B cell (primary cell): ENCODE measurements around the gene ATRIP. TPM values are rescaled to one million over a fixed set of nuclear protein-coding genes. Genes with fewer than 3 reads are reported as not detected.
A peak's percentile ranks its signal among the peaks of the same experiment; 100 is the strongest.

Experiments used
- ATAC-seq: fragments of 200-7000 bp; cut with Tn5 transposase; one replicate; pipeline ENCODE4 v1.10.0; 2021; ENCODE audit warnings: low read depth, mild to moderate bottlenecking, moderate number of reproducible peaks, moderate library complexity
- CTCF ChIA-PET: fragments of 350-600 bp; sonication (Branson Sonifier 250); formaldehyde crosslinking; loops from one replicate; lab custom pipeline; 2021; ENCODE audit warnings: antibody characterized with exemption, inconsistent platforms; lab: Charles Lee
- POLR2A ChIA-PET: fragments of 350-600 bp; sonication (Branson Sonifier 250); formaldehyde crosslinking; loops from one replicate; lab custom pipeline; 2021; ENCODE audit warnings: antibody characterized with exemption; lab: Charles Lee
- DNase-seq: peaks from one replicate; pipeline ENCODE4 v3.0.0; 2013
- H2AFZ ChIP-seq: 2 replicates; pipeline ENCODE4 v1.6.1; 2012; ENCODE audit warnings: mild to moderate bottlenecking, low read depth, low read length; ENCODE audit not compliant: insufficient read depth, poor library complexity, severe bottlenecking
- H3K27ac ChIP-seq, 2 donors: 1 replicate in 1 of 2; 2 replicates in 1 of 2; pipeline ENCODE4 v1.5.1; 2012 to 2013; ENCODE audit warnings: low read length in 2 of 2, mild to moderate bottlenecking in 2 of 2, moderate library complexity in 1 of 2
- H3K27me3 ChIP-seq, 4 experiments: fragments of 200-600 bp in 1 of 4; sonication (generic) in 1 of 4; replicated peaks in 1 of 4; 1 replicate in 2 of 4; 2 replicates in 2 of 4; pipeline versions ENCODE4 v1.6.1 to v1.7.0; 2013 to 2016; ENCODE audit warnings: low read length in 3 of 4, mild to moderate bottlenecking in 2 of 4, mixed read lengths in 1 of 4, moderate library complexity in 1 of 4; ENCODE audit not compliant: insufficient read depth in 4 of 4, control insufficient read depth in 3 of 4; ENCODE audit errors: control extremely low read depth in 1 of 4
- H3K36me3 ChIP-seq, 2 experiments: replicated peaks in 1 of 2; 1 replicate in 1 of 2; 2 replicates in 1 of 2; pipeline versions ENCODE4 v1.6.1 to v1.7.1; 2013; ENCODE audit warnings: low read length in 1 of 2; ENCODE audit not compliant: insufficient read depth in 2 of 2, control insufficient read depth in 1 of 2; ENCODE audit errors: control extremely low read depth in 1 of 2, extremely low read depth in 1 of 2
- H3K4me1 ChIP-seq, 2 donors: fragments of 200-600 bp in 1 of 2; sonication (generic) in 1 of 2; 1 replicate in 1 of 2; 2 replicates in 1 of 2; pipeline versions ENCODE4 v1.5.1 to v1.6.1; 2013 to 2017; ENCODE audit warnings: low read length in 2 of 2; ENCODE audit not compliant: control insufficient read depth in 2 of 2, insufficient read depth in 2 of 2
- H3K4me2 ChIP-seq: replicated peaks from 2 replicates; pipeline ENCODE3; 2012; ENCODE audit warnings: mild to moderate bottlenecking, low read depth, low read length; ENCODE audit not compliant: poor library complexity, severe bottlenecking
- H3K4me3 ChIP-seq, 5 experiments: fragments of 200-600 bp in 1 of 5; sonication (generic) in 1 of 5; 1 replicate in 3 of 5; 2 replicates in 2 of 5; pipeline versions ENCODE4 v1.5.1 to v1.7.0; 2011 to 2016; ENCODE audit warnings: low read length in 4 of 5, mild to moderate bottlenecking in 4 of 5, low read depth in 2 of 5, control low read depth in 1 of 5, moderate library complexity in 1 of 5; ENCODE audit not compliant: insufficient read depth in 1 of 5; ENCODE audit errors: control extremely low read depth in 1 of 5, extremely low read depth in 1 of 5
- H3K79me2 ChIP-seq: fragments of 200-600 bp; sonication (generic); one replicate; pipeline ENCODE4 v1.6.0; 2016; ENCODE audit warnings: low read length; ENCODE audit not compliant: control insufficient read depth, insufficient read depth
- H3K9ac ChIP-seq: fragments of 200-600 bp; sonication (generic); 2 replicates; pipeline ENCODE4 v1.6.1; 2017; ENCODE audit warnings: mild to moderate bottlenecking, low read length, moderate library complexity
- H3K9me3 ChIP-seq, 3 donors: one replicate each; pipeline versions ENCODE4 v1.6.1 to v1.7.1; 2013; ENCODE audit warnings: low read length in 2 of 3; ENCODE audit not compliant: control insufficient read depth in 2 of 3, insufficient read depth in 1 of 3; ENCODE audit errors: control extremely low read depth in 1 of 3
- H4K20me1 ChIP-seq: 2 replicates; pipeline ENCODE4 v1.6.0; 2012; ENCODE audit warnings: mild to moderate bottlenecking, low read length; ENCODE audit not compliant: insufficient read depth, control insufficient read depth, poor library complexity, severe bottlenecking
- H3K27ac Mint-ChIP-seq: one replicate; pipeline ENCODE4 v1.8.0; 2021; ENCODE audit warnings: mixed read lengths
- H3K27me3 Mint-ChIP-seq: one replicate; pipeline ENCODE4 v1.8.0; 2021; ENCODE audit warnings: mixed read lengths
- H3K4me1 Mint-ChIP-seq: one replicate; pipeline ENCODE4 v1.8.0; 2021; ENCODE audit warnings: mixed read lengths
- H3K4me3 Mint-ChIP-seq: one replicate; pipeline ENCODE4 v1.8.0; 2021; ENCODE audit warnings: mixed read lengths
- H3K9me3 Mint-ChIP-seq: one replicate; pipeline ENCODE4 v1.8.0; 2022; ENCODE audit warnings: mixed read lengths; ENCODE audit not compliant: insufficient read depth
- EZH2 ChIP-seq: IDR thresholded peaks from 2 replicates; pipeline ENCODE4 v1.6.1; 2012; ENCODE audit warnings: borderline replicate concordance, low read depth, mild to moderate bottlenecking, moderate library complexity, low read length; ENCODE audit not compliant: insufficient read depth, poor library complexity, severe bottlenecking
- WGBS: methylation state at CpG from one replicate; pipeline ENCODE4 v1.1.5; 2013; ENCODE audit warnings: missing lambda C conversion rate; ENCODE audit not compliant: insufficient coverage; 5-methylcytosine and 5-hydroxymethylcytosine counted together
- intact Hi-C: fragments of 100-400 bp; cut with micrococcal nuclease; formaldehyde crosslinking; loops from one replicate; pipeline ENCODE4 v1.10.0; 2022
- polyA plus RNA-seq: library from polyadenylated mRNA; depleted of rRNA; stranded (reverse); fragments of >200 nt; gene quantifications from 2 replicates; pipeline ENCODE4 v1.2.3, GENCODE V29; 2012
- total RNA-seq, 2 donors: library from RNA; stranded (reverse); fragments of 120-200 nt in 1 of 2; gene quantifications; 1 replicate in 1 of 2; 2 replicates in 1 of 2; pipeline versions ENCODE4 v1.2.3 to v1.2.4, GENCODE V29; 2013 to 2022
- TF ChIP-seq, protein P1 (sequence below): fragments of 200-600 bp; IDR thresholded peaks from one replicate; pipeline ENCODE4 v1.8.0; 2022; ENCODE audit warnings: antibody characterized with exemption, mild to moderate bottlenecking

Gene ATRIP
- total and polyA plus RNA-seq, 2 donors (not counting 1 experiment from before 2014, with no cell fraction given), result 10.5 to 11.6 TPM

DNA sequence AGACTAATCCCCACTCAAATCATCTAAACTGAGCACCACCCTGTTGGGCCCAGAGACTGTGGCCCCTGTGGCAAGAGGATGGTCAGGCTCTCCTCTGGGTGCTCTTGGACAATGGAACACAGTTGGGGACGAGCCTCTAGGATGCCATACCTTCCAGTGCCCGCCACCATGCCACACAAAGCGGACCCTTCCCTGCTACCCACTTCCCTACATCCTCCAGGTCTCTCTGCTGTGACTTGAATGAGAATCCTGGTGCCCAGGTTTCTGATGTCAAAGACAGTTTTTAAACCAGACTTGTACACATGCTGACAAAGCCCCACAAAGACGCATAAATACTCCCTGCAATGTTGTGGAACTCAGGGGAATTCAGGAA lies 11.3 kb upstream of the ATRIP start:
- Mint-ChIP-seq H3K27ac (no peak overlapping the region), H3K4me3 (no peak overlapping the region), H3K9me3 (no peaks in the 10 kb centered on the region), H3K4me1 (peaks cover 20% of the 10 kb centered on the region), H3K27me3 (no peaks in the 10 kb centered on the region)
- Histone ChIP-seq H3K9me3 (no peaks in the 10 kb centered on the region), H4K20me1 (no peaks in the 10 kb centered on the region), H3K27me3 (no peaks in the 10 kb centered on the region), H3K36me3 (peaks cover 0 to 16% of the 10 kb centered on the region in 2 experiments), H3K9ac (no peak overlapping the region), H3K79me2 (peaks cover 30% of the 10 kb centered on the region), H3K4me2 (no peak overlapping the region), H3K27ac (no peak overlapping the region), H3K4me1 (peaks cover 10 to 13% of the 10 kb centered on the region in 2 donors), H2AFZ (no peak overlapping the region), H3K4me3 (no peak overlapping the region)
- ATAC-seq (no peak), DNase-seq (no peak)
- intact Hi-C loops, result no loop called here
- whole genome bisulfite sequencing, result 97% methylated on average over 4 of the region's 4 CpGs
- POLR2A ChIA-PET, result interaction anchor here (1.3 kb wide), 1 partner anchor 31 kb away, joined by 4 read pairs; a partner anchor contains a TSS
- CTCF ChIA-PET, result interaction anchor here (0.7 to 13.4 kb wide), 31 partner anchors 12 to 247 kb away, joined by 3 to 330 read pairs (median 13); partner anchors contain the start of genes ATRIP, CDC25A, NME6 and PFKFB4
- TF ChIP-seq EZH2, result no peak
- TF ChIP-seq, protein P1, sequence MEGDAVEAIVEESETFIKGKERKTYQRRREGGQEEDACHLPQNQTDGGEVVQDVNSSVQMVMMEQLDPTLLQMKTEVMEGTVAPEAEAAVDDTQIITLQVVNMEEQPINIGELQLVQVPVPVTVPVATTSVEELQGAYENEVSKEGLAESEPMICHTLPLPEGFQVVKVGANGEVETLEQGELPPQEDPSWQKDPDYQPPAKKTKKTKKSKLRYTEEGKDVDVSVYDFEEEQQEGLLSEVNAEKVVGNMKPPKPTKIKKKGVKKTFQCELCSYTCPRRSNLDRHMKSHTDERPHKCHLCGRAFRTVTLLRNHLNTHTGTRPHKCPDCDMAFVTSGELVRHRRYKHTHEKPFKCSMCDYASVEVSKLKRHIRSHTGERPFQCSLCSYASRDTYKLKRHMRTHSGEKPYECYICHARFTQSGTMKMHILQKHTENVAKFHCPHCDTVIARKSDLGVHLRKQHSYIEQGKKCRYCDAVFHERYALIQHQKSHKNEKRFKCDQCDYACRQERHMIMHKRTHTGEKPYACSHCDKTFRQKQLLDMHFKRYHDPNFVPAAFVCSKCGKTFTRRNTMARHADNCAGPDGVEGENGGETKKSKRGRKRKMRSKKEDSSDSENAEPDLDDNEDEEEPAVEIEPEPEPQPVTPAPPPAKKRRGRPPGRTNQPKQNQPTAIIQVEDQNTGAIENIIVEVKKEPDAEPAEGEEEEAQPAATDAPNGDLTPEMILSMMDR, result no peak

DNA sequence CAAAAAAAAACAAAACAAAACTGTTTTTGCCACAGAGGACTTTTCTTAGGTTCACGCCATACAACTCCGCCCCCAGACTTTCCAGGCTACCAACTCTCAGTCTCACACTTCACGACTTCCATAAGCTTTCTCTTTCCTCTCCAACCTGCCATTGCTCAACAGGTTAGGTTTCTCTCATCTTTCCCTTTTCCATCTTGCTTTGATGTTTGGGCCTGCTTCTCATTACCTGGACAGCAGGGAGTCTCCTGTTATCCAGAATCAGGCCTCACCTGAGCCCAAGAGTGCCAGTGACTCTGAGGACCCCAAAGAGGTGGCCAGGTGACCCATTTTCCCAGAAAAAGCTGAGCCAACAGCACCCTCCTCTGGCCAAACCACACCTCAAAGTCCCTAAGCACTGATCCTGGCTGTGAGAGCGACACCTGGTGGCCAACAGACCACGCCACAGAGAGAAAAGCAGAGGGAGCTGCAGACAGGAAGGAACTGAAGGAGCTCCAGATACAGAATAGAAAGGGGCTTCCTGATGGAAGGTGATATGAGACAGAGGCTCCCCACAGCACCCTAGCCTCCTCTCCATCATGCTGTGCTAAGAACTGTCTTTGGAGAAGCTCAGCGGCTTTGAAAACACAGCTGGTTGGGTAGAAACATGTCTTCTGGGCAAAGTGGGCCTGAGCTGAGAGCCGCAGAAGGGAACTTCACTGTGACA lies 10.6 kb upstream of the ATRIP start:
- Histone ChIP-seq H3K27ac (peak overlapping the region in 1 of 2 donors; percentile 47), H2AFZ (peak overlapping the region; percentile 23), H3K4me3 (no peak overlapping the region), H3K27me3 (no peaks in the 10 kb centered on the region), H3K4me1 (peaks cover 10 to 15% of the 10 kb centered on the region in 2 donors), H4K20me1 (no peaks in the 10 kb centered on the region), H3K9ac (no peak overlapping the region), H3K36me3 (peaks cover 0 to 16% of the 10 kb centered on the region in 2 experiments), H3K79me2 (peaks cover 37% of the 10 kb centered on the region), H3K4me2 (no peak overlapping the region), H3K9me3 (no peaks in the 10 kb centered on the region)
- H3K4me1 Mint-ChIP-seq, result peaks cover 23% of the 10 kb centered on the region
- no peak overlapping the region for H3K4me3 Mint-ChIP-seq
- DNase-seq (peak; percentile 90), ATAC-seq (peak; percentile 28)
- no peak for TF ChIP-seq EZH2
- TF ChIP-seq, protein P1, result peak; percentile 99
- intact Hi-C loops, result loop anchor here (1.0 kb wide), 4 partner anchors 35 to 204 kb away; no protein-coding TSS in a partner anchor
- no peaks in the 10 kb centered on the region for H3K9me3 Mint-ChIP-seq
- CTCF ChIA-PET, result interaction anchor here (0.6 to 13.4 kb wide), 69 partner anchors 10 to 656 kb away, joined by 3 to 330 read pairs (median 5); partner anchors contain the start of genes ATRIP, CDC25A, NME6 and PFKFB4
- no peaks in the 10 kb centered on the region for H3K27me3 Mint-ChIP-seq
- WGBS, result 72% methylated on average over 5 of the region's 7 CpGs
- POLR2A ChIA-PET, result interaction anchor here (0.6 to 1.3 kb wide), 6 partner anchors 30 to 136 kb away, joined by 3 to 5 read pairs (median 4); a partner anchor contains a TSS
- H3K27ac Mint-ChIP-seq, result no peak overlapping the region
